Activated CD4-positive, alpha-beta T cell treated with anti-CD3 and anti-CD28 coated beads, Interleukin-2, Interleukin-4, amounts not matched to agents 100 ng/mL and 50 ng/mL, durations not matched to agents 16 hours and 8 hours (primary cell): ENCODE data around the gene MICB.

Source experiments
- DNase-seq: peaks from one replicate; pipeline ENCODE4 v3.0.0-alpha.2; 2020; ENCODE audit warnings: low spot score

Gene MICB

DNA sequence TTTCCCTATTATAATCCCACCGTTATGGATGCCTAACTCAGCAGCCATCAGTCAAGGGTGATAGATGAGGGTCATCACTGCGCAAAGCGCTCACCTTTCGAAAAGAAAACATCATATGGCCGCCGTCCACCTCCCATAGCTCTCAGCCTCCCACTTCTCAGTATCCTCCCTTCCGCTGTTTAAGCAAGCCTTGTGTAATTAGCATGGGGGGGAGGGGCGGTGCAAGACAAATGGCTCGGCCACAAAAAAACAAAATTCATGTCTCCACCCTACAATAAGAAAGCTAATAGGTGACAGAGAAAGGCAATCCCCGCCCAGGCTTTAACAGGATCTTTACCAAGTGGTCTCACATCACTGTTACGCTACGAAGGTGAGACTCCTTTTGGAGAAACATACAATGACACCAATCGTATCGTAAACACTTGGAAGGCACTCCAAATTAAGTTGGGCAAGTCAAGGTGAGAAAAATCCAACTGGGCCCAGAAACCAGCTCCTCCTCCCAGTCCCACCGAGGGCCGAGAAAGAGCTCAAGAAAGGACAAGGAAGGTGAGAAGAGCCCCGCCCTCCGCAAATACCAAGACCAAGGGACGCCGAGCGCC, 43.2 kb downstream of the MICB start:
- DNase-seq: peak; percentile 71

- peak; percentile 96 for DNase-seq
These were observed 43.9 kb downstream of the MICB start, which contains the start of gene DDX39B for GRCh38 chr6:31541658-31542521. TSS of gene DDX39B (minus strand) at chr6:31542003. CDS start at chr6:31540532, 1,471 bp downstream.

GRCh38 chr6:31543639-31544038, 45.7 kb downstream of the MICB start:
- no peak for DNase-seq

DNA sequence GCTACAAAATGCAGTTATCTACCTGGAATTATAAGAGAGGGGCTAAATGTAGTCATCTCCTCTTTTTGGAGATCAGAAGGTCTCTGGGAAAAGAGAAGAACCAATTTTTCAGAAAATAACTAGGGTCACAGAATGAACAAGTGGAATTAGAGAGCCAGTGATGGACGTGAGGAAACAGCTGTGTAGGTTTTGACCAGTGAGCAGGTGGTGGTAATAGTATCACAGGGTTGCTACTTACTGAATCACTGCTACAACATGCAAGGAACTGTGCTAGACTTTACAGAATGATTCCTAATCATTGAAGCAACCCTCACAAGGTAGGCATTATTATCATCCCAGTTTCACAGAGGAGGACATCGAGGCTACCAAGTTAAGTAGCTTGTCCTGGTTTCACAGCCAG, 46.7 kb downstream of the MICB start:
- DNase-seq: no peak

- no peak for DNase-seq
These were observed 47.3 kb downstream of the MICB start for GRCh38 chr6:31545291-31545690.

DNA sequence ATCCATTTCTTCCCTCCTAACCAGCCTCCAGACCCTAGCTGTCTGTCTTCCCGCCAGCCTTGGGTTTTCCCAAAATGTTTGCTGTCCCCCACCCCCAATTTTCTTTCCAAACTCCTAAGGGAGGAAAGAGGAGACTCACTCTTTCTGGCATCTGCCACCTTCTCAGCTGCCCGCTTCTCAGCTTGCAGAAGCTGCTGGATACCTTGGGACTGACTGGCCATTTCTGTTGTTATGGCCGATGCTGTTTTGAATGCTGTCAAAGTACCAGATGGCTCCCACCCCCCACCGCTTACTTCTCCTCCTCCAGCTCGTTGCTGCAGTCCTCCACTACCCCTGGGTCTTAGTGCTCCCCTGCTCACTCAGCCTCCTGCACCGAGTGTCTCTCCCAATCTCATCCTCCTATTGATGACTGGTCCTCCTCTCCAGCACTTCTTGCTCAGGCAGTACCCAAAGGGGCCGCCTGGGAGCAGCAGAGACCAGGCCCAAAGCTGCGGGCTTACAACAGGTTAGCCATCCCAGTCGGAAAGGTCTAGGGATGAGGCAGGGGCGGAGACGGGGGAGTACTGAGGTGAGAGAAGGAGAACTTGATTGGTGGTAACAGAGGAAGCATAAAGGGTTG, 48.5 kb downstream of the MICB start, which contains the start of gene ATP6V1G2:
ATP6V1G2 (minus strand) TSS at position 270 of the 619 bp plus-strand sequence; CDS start at position 221, 49 bp downstream.
- peak; percentile 94 for DNase-seq

GRCh38 chr6:31546958-31547726, 49.2 kb downstream of the MICB start, which contains the start of gene NFKBIL1:
TSS of gene NFKBIL1 (plus strand) at chr6:31547608. CDS start at chr6:31547695, 87 bp downstream.
- peak; percentile 97 for DNase-seq

DNA sequence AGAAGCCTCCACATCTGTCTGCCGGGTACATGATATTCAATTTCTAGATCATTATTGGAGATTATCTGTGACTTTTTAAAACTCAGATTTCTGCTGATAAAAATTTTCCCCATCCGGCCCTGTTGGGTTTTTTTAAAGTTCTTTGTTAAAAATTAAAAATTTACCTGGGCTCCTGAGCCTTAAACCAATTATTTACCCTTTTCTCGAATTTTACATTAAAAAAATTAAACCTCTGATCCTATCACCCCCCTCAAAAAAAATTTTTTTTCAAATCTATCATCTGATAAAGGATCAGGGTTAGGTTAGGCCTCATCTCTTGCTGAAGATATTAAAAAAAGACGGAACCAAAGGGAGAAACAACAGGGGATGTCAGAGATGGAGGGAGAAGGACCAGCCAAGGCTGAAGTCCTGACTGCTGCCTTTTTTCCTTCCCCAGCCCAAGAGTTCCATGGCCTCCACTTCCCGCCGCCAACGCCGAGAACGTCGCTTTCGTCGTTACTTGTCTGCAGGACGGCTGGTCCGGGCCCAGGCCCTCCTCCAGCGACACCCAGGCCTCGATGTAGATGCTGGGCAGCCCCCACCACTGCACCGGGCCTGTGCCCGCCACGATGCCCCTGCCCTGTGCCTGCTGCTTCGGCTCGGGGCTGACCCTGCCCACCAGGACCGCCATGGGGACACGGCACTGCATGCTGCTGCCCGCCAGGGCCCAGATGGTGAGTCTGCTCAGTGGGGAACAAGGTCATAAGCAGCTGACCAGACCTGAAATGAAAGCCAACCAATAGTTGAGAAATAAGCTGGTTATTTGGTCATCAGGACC, 50.0 kb downstream of the MICB start:
- DNase-seq: no peak

GRCh38 chr6:31548544-31548873, 50.6 kb downstream of the MICB start:
- DNase-seq: no peak

GRCh38 chr6:31551371-31551770, 53.4 kb downstream of the MICB start:
- DNase-seq: peak; percentile 74

GRCh38 chr6:31556307-31556706, 58.4 kb downstream of the MICB start:
- no peak for DNase-seq

- DNase-seq: no peak
These were observed 59.7 kb downstream of the MICB start for GRCh38 chr6:31557443-31558317.

DNA sequence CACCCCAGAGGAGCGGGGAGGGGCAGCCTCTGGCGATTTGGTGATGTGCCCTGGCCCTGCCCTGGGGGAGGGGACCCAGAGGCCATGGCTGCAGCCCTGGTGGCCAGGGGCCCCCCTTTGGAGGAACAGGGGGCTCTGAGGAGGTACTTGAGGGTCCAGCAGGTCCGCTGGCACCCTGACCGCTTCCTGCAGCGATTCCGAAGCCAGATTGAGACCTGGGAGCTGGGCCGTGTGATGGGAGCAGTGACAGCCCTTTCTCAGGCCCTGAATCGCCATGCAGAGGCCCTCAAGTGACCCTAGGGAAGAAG, 60.3 kb downstream of the MICB start:
- no peak for DNase-seq

DNA sequence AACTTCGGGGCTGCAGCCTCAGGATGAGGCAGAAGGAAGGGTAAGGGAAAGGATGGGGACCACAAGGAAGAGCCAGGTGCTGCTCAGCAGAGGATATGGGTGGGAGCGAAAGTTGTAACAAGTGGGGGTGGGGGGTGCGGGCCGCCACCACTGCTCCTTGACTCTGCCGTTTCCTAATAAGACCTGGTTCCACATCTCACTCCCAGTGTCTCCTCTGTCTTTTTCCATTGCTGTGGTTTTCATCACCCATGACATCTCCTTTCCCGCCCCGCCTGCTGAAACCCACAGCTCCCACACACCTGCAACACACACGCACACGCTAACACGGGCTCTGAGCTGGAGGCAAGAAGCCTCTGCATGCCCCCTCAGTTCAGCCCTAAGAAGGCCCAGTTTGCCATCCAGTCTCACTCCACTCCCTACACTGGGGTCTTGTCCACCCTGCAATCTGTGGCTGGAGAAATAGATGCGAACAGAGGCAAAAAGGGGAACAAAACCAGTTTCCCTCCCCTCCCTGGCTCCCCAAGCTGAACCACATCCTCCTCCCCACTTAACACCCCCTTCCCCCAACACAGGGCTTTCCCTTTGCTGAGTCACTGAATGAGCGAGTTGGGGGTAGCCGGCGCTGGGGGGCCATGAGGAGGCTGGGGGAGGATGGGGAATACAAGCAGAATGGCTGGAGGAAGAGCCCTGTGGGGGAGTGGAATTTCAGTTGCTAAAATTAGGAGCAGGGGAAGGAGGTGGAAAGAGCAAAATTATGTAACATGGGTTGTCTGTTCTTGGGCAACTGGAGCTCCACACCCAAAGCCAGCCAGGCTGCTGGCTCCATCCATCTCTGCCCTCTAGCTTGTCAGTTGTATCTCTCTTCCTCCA, 60.9 kb downstream of the MICB start:
- DNase-seq: peak; percentile 72

DNA sequence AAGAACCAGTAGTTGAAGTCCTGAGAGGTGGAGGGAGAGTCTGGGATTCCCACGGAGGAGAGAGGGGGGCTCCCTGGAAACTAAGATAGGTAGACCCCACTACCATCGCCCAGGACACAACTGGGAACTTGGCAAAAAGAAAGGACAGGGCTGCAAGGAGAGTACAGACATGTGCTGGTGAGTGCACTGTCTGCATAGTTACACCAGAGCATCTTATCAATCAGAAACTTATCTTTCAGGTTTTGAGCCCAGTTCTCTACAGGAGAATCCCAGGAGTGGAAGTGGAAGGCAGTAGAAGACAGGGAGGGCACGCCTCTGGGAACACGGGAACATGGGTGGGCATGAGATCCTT, 61.6 kb downstream of the MICB start:
- DNase-seq: no peak

DNA sequence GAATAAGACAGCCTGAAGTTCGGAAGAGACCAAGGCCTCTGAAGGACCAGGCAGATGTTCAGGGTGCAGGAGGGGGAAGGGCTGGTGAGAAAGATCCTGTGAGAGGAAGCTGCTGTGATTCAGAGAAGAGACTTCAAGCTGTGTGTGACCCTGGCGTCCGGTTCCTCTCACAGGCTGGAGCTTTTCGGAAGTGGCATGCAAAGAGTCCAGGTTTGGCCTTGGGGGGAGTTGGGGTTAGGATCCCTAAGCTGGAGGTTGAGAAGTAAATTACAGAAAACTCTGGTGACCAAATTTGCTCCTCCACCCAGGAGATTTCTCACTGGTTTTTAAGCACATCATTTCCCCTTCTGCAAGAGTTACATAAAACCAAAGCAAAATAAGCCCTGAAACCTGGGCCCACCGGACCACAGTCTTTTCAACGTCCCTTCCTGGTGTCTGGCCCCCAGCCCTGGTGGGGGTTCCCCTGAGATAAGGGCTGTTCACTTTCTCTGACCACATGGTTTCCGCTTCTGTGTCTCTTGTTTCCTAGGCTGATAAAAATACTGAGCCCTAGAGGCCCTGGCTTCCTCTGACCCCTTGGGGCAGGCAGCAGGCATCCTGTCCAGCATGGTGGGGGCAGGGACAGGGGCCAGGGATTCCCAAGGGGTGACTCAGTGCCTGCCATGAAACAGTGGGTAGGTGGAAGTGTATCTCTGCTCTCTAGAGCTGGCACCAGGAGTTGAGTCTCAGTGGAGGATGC, 62.2 kb downstream of the MICB start:
- peak; percentile 83 for DNase-seq

- DNase-seq: no peak
These were observed 62.7 kb downstream of the MICB start for GRCh38 chr6:31560697-31561058.
